BLaER1 (cell line): ENCODE data around the gene RPS6KA5.

Experiments
- H3K27ac ChIP-seq: shearing (Covaris generic); formaldehyde crosslinking; 2 replicates; pipeline ENCODE4 v1.8.1; 2022
- H3K27me3 ChIP-seq: shearing (Covaris generic); formaldehyde crosslinking; 2 replicates; pipeline ENCODE4 v1.8.1; 2022
- H3K36me3 ChIP-seq: shearing (Covaris generic); formaldehyde crosslinking; 2 replicates; pipeline ENCODE4 v1.8.1; 2022
- H3K4me1 ChIP-seq: shearing (Covaris generic); formaldehyde crosslinking; 2 replicates; pipeline ENCODE4 v1.8.1; 2022
- H3K4me2 ChIP-seq: shearing (Covaris generic); formaldehyde crosslinking; 2 replicates; pipeline ENCODE4 v1.8.1; 2022
- H3K4me3 ChIP-seq: shearing (Covaris generic); formaldehyde crosslinking; 2 replicates; pipeline ENCODE4 v1.8.1; 2022
- H3K9ac ChIP-seq: shearing (Covaris generic); formaldehyde crosslinking; 2 replicates; pipeline ENCODE4 v1.8.1; 2022
- H3K9me3 ChIP-seq: shearing (Covaris generic); formaldehyde crosslinking; 2 replicates; pipeline ENCODE4 v1.8.1; 2022
- H4K20me1 ChIP-seq: shearing (Covaris generic); formaldehyde crosslinking; 2 replicates; pipeline ENCODE4 v1.8.1; 2022
- Cebpa-rat ChIP-seq: shearing (Covaris generic); IDR thresholded peaks from 2 replicates; pipeline ENCODE4 v1.8.1; 2022

RPS6KA5 gene

DNA sequence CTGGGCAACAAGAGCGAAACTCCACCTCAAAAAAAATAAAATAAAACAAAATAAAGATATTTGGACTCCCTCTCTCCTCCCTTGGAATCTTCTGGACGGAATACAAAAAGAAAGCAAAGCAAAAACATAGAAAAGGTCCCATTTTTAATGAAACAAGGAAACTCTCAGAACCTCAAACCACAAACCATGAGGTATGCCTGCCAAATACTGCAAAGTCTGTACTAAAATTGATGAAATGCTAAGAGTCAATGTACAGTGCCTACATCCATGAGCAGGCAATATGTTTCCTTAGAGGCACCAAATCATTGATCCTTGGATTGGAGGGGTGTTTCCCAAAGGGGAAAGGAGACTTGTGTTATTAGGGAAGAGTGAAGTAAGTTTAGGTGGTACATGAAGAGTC lies 8.2 kb upstream of the RPS6KA5 start:
- no peaks in the 10 kb centered on the region for H3K9me3 ChIP-seq
- no peak overlapping the region for H3K4me2 ChIP-seq
- no peaks in the 10 kb centered on the region for H3K27me3 ChIP-seq
- no peaks in the 10 kb centered on the region for H3K36me3 ChIP-seq
- no peak overlapping the region for H3K4me3 ChIP-seq
- H3K9ac ChIP-seq = no peak overlapping the region
- no peak for TF ChIP-seq Cebpa-rat
- no peak overlapping the region for H3K27ac ChIP-seq
- H3K4me1 ChIP-seq = peaks cover 15% of the 10 kb centered on the region
- H4K20me1 ChIP-seq = no peaks in the 10 kb centered on the region

DNA sequence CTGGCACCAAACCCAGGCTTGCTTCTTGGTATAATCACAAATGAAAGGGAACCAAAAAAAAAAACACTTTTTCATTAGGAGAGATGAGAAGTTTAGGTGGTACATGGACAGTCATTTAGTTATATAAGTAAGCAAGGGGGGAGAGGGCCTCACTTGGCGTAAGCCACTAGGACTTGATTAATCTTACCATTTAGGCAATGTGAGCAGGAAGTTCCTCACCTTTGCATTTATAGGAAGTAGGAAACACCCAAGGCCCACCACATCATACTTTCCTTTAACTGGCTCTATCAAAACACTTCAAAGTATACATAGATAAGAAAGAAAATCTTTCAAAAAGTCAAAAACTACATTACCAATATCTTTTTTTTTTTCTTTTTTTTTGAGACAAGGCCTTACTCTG lies 6.7 kb upstream of the RPS6KA5 start:
- H3K4me1 ChIP-seq = peaks cover 27% of the 10 kb centered on the region
- H3K36me3 ChIP-seq = no peaks in the 10 kb centered on the region
- no peak overlapping the region for H3K4me2 ChIP-seq
- no peaks in the 10 kb centered on the region for H3K9me3 ChIP-seq
- H4K20me1 ChIP-seq = no peaks in the 10 kb centered on the region
- no peak overlapping the region for H3K9ac ChIP-seq
- no peak for TF ChIP-seq Cebpa-rat
- no peaks in the 10 kb centered on the region for H3K27me3 ChIP-seq
- no peak overlapping the region for H3K27ac ChIP-seq
- no peak overlapping the region for H3K4me3 ChIP-seq

- Histone ChIP-seq H3K4me2 (no peak overlapping the region), H3K4me1 (peaks cover 36% of the 10 kb centered on the region), H3K9me3 (no peaks in the 10 kb centered on the region), H4K20me1 (no peaks in the 10 kb centered on the region), H3K27ac (no peak overlapping the region), H3K9ac (no peak overlapping the region), H3K36me3 (no peaks in the 10 kb centered on the region), H3K27me3 (no peaks in the 10 kb centered on the region), H3K4me3 (no peak overlapping the region)
- TF ChIP-seq Cebpa-rat = no peak
Observed at GRCh38 chr14:91065266-91065665, 4.8 kb upstream of the RPS6KA5 start.

DNA sequence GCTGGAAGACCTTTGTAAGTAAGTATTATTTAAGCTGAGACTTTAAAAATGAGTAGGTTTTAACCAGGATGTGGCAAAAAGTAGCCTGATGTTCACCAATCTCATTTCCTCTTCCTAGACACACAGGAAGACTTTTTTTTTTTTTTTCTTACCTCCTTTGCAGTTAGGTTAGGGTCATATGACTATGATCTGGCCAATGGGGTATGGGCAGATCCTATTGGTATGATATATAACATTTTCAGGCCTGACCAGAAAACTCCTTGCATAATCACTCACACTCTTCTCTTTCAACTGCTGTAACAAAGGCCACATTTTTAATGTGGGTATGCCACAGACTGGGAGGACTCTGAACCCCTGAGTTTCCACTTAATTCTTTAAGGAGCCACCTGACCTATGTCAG lies 2.7 kb upstream of the RPS6KA5 start:
- Histone ChIP-seq H3K4me3 (no peak overlapping the region), H3K4me2 (peak overlapping the region; percentile 41), H4K20me1 (no peaks in the 10 kb centered on the region), H3K9ac (no peak overlapping the region), H3K36me3 (no peaks in the 10 kb centered on the region), H3K9me3 (no peaks in the 10 kb centered on the region), H3K27me3 (no peaks in the 10 kb centered on the region), H3K27ac (no peak overlapping the region), H3K4me1 (peaks cover 36% of the 10 kb centered on the region)
- TF ChIP-seq Cebpa-rat = no peak

- peaks cover 36% of the 10 kb centered on the region for H3K4me1 ChIP-seq
- no peak for TF ChIP-seq Cebpa-rat
- no peaks in the 10 kb centered on the region for H4K20me1 ChIP-seq
- no peaks in the 10 kb centered on the region for H3K9me3 ChIP-seq
- H3K27ac ChIP-seq = no peak overlapping the region
- no peak overlapping the region for H3K9ac ChIP-seq
- H3K27me3 ChIP-seq = no peaks in the 10 kb centered on the region
- H3K36me3 ChIP-seq = no peaks in the 10 kb centered on the region
- peak overlapping the region; percentile 41 for H3K4me2 ChIP-seq
- no peak overlapping the region for H3K4me3 ChIP-seq
Observed at GRCh38 chr14:91062600-91062999, 2.2 kb upstream of the RPS6KA5 start.

GRCh38 chr14:91061056-91061887 lies 831 bp upstream of the RPS6KA5 start:
- Histone ChIP-seq H3K9ac (peak overlapping the region; percentile 64; the same call in 1 of the 2 replicates), H3K36me3 (no peaks in the 10 kb centered on the region), H3K4me3 (peak overlapping the region; percentile 59), H3K4me2 (peak overlapping the region; percentile 79), H3K27ac (0 out of 2 replicates have a peak overlapping the region, but pooled peaks have one; percentile 16), H4K20me1 (no peaks in the 10 kb centered on the region), H3K9me3 (no peaks in the 10 kb centered on the region), H3K4me1 (peaks cover 25% of the 10 kb centered on the region), H3K27me3 (no peaks in the 10 kb centered on the region)
- TF ChIP-seq Cebpa-rat = no peak

- H3K9me3 ChIP-seq = no peaks in the 10 kb centered on the region
- H3K27ac ChIP-seq = peak overlapping the region; percentile 82
- H4K20me1 ChIP-seq = no peaks in the 10 kb centered on the region
- peaks cover 23% of the 10 kb centered on the region for H3K4me1 ChIP-seq
- H3K9ac ChIP-seq = peak overlapping the region; percentile 84
- peak overlapping the region; percentile 92 for H3K4me2 ChIP-seq
- no peaks in the 10 kb centered on the region for H3K36me3 ChIP-seq
- H3K4me3 ChIP-seq = peak overlapping the region; percentile 86
- no peaks in the 10 kb centered on the region for H3K27me3 ChIP-seq
- no peak for TF ChIP-seq Cebpa-rat
Observed at GRCh38 chr14:91059576-91060350, 678 bp downstream of the RPS6KA5 start.

DNA sequence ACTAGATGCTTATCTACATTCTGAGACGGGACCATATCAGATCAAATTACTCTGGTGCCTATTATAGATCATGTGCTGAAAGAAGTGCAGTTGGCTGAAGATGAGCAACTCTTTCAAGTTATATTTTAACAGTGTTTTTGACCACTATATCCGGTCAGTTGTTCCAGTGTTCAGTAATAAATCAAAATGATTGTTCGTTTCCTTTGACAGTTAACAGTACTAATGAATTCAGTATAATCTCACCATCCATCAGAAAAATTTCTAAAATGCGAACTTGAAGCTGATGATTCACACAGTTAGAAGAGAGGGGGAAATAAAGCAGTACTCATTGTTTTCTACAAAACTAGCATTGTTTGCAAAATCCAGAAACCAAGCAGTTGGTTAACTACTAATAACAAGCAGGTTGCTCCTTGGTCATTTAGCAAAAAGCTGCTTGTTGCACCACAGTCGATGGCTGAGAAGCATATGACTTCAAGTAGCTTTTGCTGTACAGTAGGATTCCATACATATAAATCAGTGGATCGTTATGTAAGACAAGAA lies 2.3 kb downstream of the RPS6KA5 start:
- no peaks in the 10 kb centered on the region for H3K36me3 ChIP-seq
- no peak overlapping the region for H3K4me3 ChIP-seq
- H3K9me3 ChIP-seq = no peaks in the 10 kb centered on the region
- no peak overlapping the region for H3K27ac ChIP-seq
- no peaks in the 10 kb centered on the region for H4K20me1 ChIP-seq
- H3K4me1 ChIP-seq = peaks cover 16% of the 10 kb centered on the region
- H3K9ac ChIP-seq = no peak overlapping the region
- TF ChIP-seq Cebpa-rat = no peak
- no peaks in the 10 kb centered on the region for H3K27me3 ChIP-seq
- H3K4me2 ChIP-seq = no peak overlapping the region

- no peak for TF ChIP-seq Cebpa-rat
- H4K20me1 ChIP-seq = no peaks in the 10 kb centered on the region
- peaks cover 3% of the 10 kb centered on the region for H3K4me1 ChIP-seq
- no peaks in the 10 kb centered on the region for H3K36me3 ChIP-seq
- H3K4me2 ChIP-seq = no peak overlapping the region
- no peak overlapping the region for H3K9ac ChIP-seq
- H3K4me3 ChIP-seq = no peak overlapping the region
- H3K9me3 ChIP-seq = no peaks in the 10 kb centered on the region
- no peak overlapping the region for H3K27ac ChIP-seq
- H3K27me3 ChIP-seq = no peaks in the 10 kb centered on the region
Observed at GRCh38 chr14:91056361-91056760, 4.1 kb downstream of the RPS6KA5 start.

GRCh38 chr14:91055016-91055415 lies 5.4 kb downstream of the RPS6KA5 start:
- no peaks in the 10 kb centered on the region for H3K36me3 ChIP-seq
- no peaks in the 10 kb centered on the region for H3K4me1 ChIP-seq
- TF ChIP-seq Cebpa-rat = no peak
- H3K27ac ChIP-seq = no peak overlapping the region
- H3K4me3 ChIP-seq = no peak overlapping the region
- no peaks in the 10 kb centered on the region for H3K27me3 ChIP-seq
- no peaks in the 10 kb centered on the region for H3K9me3 ChIP-seq
- H3K9ac ChIP-seq = no peak overlapping the region
- no peaks in the 10 kb centered on the region for H4K20me1 ChIP-seq
- no peak overlapping the region for H3K4me2 ChIP-seq
